NCI-H2107 treated with DMSO at 0.1 percent for 48 hours (cell line): ENCODE results near the gene FEN1.

Experiments used
- DNase-seq: peaks from one replicate; lab custom pipeline; 2025; ENCODE audit not compliant: unreplicated experiment; lab: John Stamatoyannopoulos, UW

Gene FEN1

GRCh38 chr11:61756452-61757212 lies 36.1 kb upstream of the FEN1 start:
- DNase-seq, result no peak

GRCh38 chr11:61757213-61757862 lies 35.4 kb upstream of the FEN1 start:
- DNase-seq, result no peak

- no peak for DNase-seq
These were observed 31.8 kb upstream of the FEN1 start for GRCh38 chr11:61760946-61761345.

GRCh38 chr11:61761440-61762222 lies 31.1 kb upstream of the FEN1 start:
- DNase-seq, result no peak

- no peak for DNase-seq
These were observed 30.5 kb upstream of the FEN1 start for GRCh38 chr11:61762223-61762615.

- DNase-seq, result no peak
These were observed 29.9 kb upstream of the FEN1 start for GRCh38 chr11:61762798-61763197.

GRCh38 chr11:61763930-61764605 lies 28.6 kb upstream of the FEN1 start:
- no peak for DNase-seq

- DNase-seq, result no peak
These were observed 28.0 kb upstream of the FEN1 start for GRCh38 chr11:61764606-61765260.

- DNase-seq, result no peak
These were observed 27.0 kb upstream of the FEN1 start for GRCh38 chr11:61765550-61766253.

GRCh38 chr11:61766353-61766841 lies 26.3 kb upstream of the FEN1 start:
- DNase-seq, result no peak

- DNase-seq, result no peak
These were observed 24.2 kb upstream of the FEN1 start for GRCh38 chr11:61768376-61769076.

- DNase-seq, result no peak
These were observed 23.4 kb upstream of the FEN1 start for GRCh38 chr11:61769169-61769920.

- no peak for DNase-seq
These were observed 22.6 kb upstream of the FEN1 start for GRCh38 chr11:61769946-61770683.

GRCh38 chr11:61771195-61771894 lies 21.4 kb upstream of the FEN1 start:
- DNase-seq, result no peak

- DNase-seq, result no peak
These were observed 20.7 kb upstream of the FEN1 start for GRCh38 chr11:61771985-61772455.

- DNase-seq, result no peak
These were observed 19.4 kb upstream of the FEN1 start for GRCh38 chr11:61773356-61773755.

GRCh38 chr11:61773809-61774208 lies 18.9 kb upstream of the FEN1 start:
- DNase-seq, result no peak
